ENCODE results near the gene ATG2B.

ATG2B gene

GRCh38 chr14:96257900-96258299 is 105.2 kb downstream of the ATG2B start:
- H4K8ac ChIP-seq (ENCODE audit: low read depth, low read length), result no peak overlapping the region
- no peaks in the 10 kb centered on the region for H3K27me3 ChIP-seq (ENCODE audit: control insufficient read depth in 3 of 3, insufficient read depth in 3 of 3, low read depth in 1 of 3, low read length in 3 of 3)
- H3K18ac ChIP-seq (ENCODE audit: low read length), result no peak overlapping the region
- no peak overlapping the region for H3K9ac ChIP-seq (ENCODE audit: low read depth, low read length, poor library complexity)
- H2BK120ac ChIP-seq (ENCODE audit: low read depth, low read length), result no peak overlapping the region
- H3K9me3 ChIP-seq (replicated peaks in 1 of 2; ENCODE audit: control insufficient read depth in 2 of 2, insufficient read depth in 1 of 2, low read depth in 1 of 2, low read length in 2 of 2), result peaks cover 0 to 3% of the 10 kb centered on the region in 2 donors
- no peaks in the 10 kb centered on the region for H3K36me3 ChIP-seq (replicated peaks in 1 of 2; ENCODE audit: control insufficient read depth in 2 of 2, insufficient read depth in 2 of 2, low read length in 2 of 2)
- no peak overlapping the region for H2BK5ac ChIP-seq (ENCODE audit: low read length)
- no peak overlapping the region for H3K4me3 ChIP-seq (ENCODE audit: low read length in 2 of 2)
- no peak overlapping the region for H2AFZ ChIP-seq (ENCODE audit: low read length)
- DNase-seq (ENCODE audit: low spot score), result no peak
- H3K23ac ChIP-seq (ENCODE audit: low read depth, low read length, poor library complexity), result no peak overlapping the region
- peaks cover 0 to 3% of the 10 kb centered on the region in 2 donors for H3K4me1 ChIP-seq (ENCODE audit: control insufficient read depth in 2 of 2, insufficient read depth in 1 of 2, low read depth in 1 of 2, low read length in 2 of 2)
- H3K14ac ChIP-seq (ENCODE audit: low read length), result no peak overlapping the region
- no peak overlapping the region for H3K27ac ChIP-seq (replicated peaks; ENCODE audit: low read length)
- H2BK12ac ChIP-seq (ENCODE audit: low read length), result no peak overlapping the region
- H3K4ac ChIP-seq (ENCODE audit: low read length), result no peak overlapping the region
- H4K91ac ChIP-seq (ENCODE audit: low read depth, low read length, poor library complexity), result no peak overlapping the region
- no peak overlapping the region for H2AK5ac ChIP-seq (ENCODE audit: low read depth, low read length)
- no peak overlapping the region for H3K4me2 ChIP-seq (ENCODE audit: insufficient read depth, low read length, poor library complexity, severe bottlenecking)
- no peaks in the 10 kb centered on the region for H3K79me1 ChIP-seq (ENCODE audit: low read depth, low read length)
- no peak overlapping the region for H2BK15ac ChIP-seq (ENCODE audit: low read length)

GRCh38 chr14:96257056-96257455 is 106.1 kb downstream of the ATG2B start:
- H2AFZ ChIP-seq (ENCODE audit: low read length), result no peak overlapping the region
- H4K91ac ChIP-seq (ENCODE audit: low read depth, low read length, poor library complexity), result no peak overlapping the region
- no peak overlapping the region for H3K4me3 ChIP-seq (ENCODE audit: low read length in 2 of 2)
- H3K9me3 ChIP-seq (replicated peaks in 1 of 2; ENCODE audit: control insufficient read depth in 2 of 2, insufficient read depth in 1 of 2, low read depth in 1 of 2, low read length in 2 of 2), result peaks cover 0 to 3% of the 10 kb centered on the region in 2 donors
- no peaks in the 10 kb centered on the region for H3K79me1 ChIP-seq (ENCODE audit: low read depth, low read length)
- H2BK15ac ChIP-seq (ENCODE audit: low read length), result no peak overlapping the region
- H3K18ac ChIP-seq (ENCODE audit: low read length), result no peak overlapping the region
- no peak overlapping the region for H3K9ac ChIP-seq (ENCODE audit: low read depth, low read length, poor library complexity)
- no peak overlapping the region for H2BK12ac ChIP-seq (ENCODE audit: low read length)
- H2BK5ac ChIP-seq (ENCODE audit: low read length), result no peak overlapping the region
- no peak overlapping the region for H2AK5ac ChIP-seq (ENCODE audit: low read depth, low read length)
- H2BK120ac ChIP-seq (ENCODE audit: low read depth, low read length), result no peak overlapping the region
- no peak for DNase-seq (ENCODE audit: low spot score)
- no peak overlapping the region for H3K4me2 ChIP-seq (ENCODE audit: insufficient read depth, low read length, poor library complexity, severe bottlenecking)
- no peaks in the 10 kb centered on the region for H3K36me3 ChIP-seq (replicated peaks in 1 of 2; ENCODE audit: control insufficient read depth in 2 of 2, insufficient read depth in 2 of 2, low read length in 2 of 2)
- H3K14ac ChIP-seq (ENCODE audit: low read length), result no peak overlapping the region
- peaks cover 0 to 7% of the 10 kb centered on the region in 2 donors for H3K4me1 ChIP-seq (ENCODE audit: control insufficient read depth in 2 of 2, insufficient read depth in 1 of 2, low read depth in 1 of 2, low read length in 2 of 2)
- H3K27me3 ChIP-seq (ENCODE audit: control insufficient read depth in 3 of 3, insufficient read depth in 3 of 3, low read depth in 1 of 3, low read length in 3 of 3), result no peaks in the 10 kb centered on the region
- H4K8ac ChIP-seq (ENCODE audit: low read depth, low read length), result no peak overlapping the region
- no peak overlapping the region for H3K23ac ChIP-seq (ENCODE audit: low read depth, low read length, poor library complexity)
- H3K27ac ChIP-seq (replicated peaks; ENCODE audit: low read length), result no peak overlapping the region
- WGBS, 2 donors (ENCODE audit: extremely low coverage in 2 of 2, insufficient read length in 2 of 2, insufficient replicate concordance in 1 of 2), result no CpG with 5 or more reads among the region's 8 CpGs
- H3K4ac ChIP-seq (ENCODE audit: low read length), result no peak overlapping the region

GRCh38 chr14:96256407-96256806 is 106.7 kb downstream of the ATG2B start:
- H3K18ac ChIP-seq (ENCODE audit: low read length), result no peak overlapping the region
- no peak overlapping the region for H3K4ac ChIP-seq (ENCODE audit: low read length)
- H4K91ac ChIP-seq (ENCODE audit: low read depth, low read length, poor library complexity), result no peak overlapping the region
- no peak overlapping the region for H3K14ac ChIP-seq (ENCODE audit: low read length)
- no peak for DNase-seq (ENCODE audit: low spot score)
- H3K27me3 ChIP-seq (ENCODE audit: control insufficient read depth in 3 of 3, insufficient read depth in 3 of 3, low read depth in 1 of 3, low read length in 3 of 3), result no peaks in the 10 kb centered on the region
- no peak overlapping the region for H2BK5ac ChIP-seq (ENCODE audit: low read length)
- H3K4me3 ChIP-seq (ENCODE audit: low read length in 2 of 2), result no peak overlapping the region
- H3K27ac ChIP-seq (replicated peaks; ENCODE audit: low read length), result no peak overlapping the region
- H3K4me2 ChIP-seq (ENCODE audit: insufficient read depth, low read length, poor library complexity, severe bottlenecking), result no peak overlapping the region
- H3K4me1 ChIP-seq (ENCODE audit: control insufficient read depth in 2 of 2, insufficient read depth in 1 of 2, low read depth in 1 of 2, low read length in 2 of 2), result peaks cover 0 to 7% of the 10 kb centered on the region in 2 donors
- H2BK12ac ChIP-seq (ENCODE audit: low read length), result no peak overlapping the region
- no peaks in the 10 kb centered on the region for H3K36me3 ChIP-seq (replicated peaks in 1 of 2; ENCODE audit: control insufficient read depth in 2 of 2, insufficient read depth in 2 of 2, low read length in 2 of 2)
- no peak overlapping the region for H3K23ac ChIP-seq (ENCODE audit: low read depth, low read length, poor library complexity)
- no peak overlapping the region for H2AK5ac ChIP-seq (ENCODE audit: low read depth, low read length)
- no peak overlapping the region for H2AFZ ChIP-seq (ENCODE audit: low read length)
- no CpG with 5 or more reads among the region's 4 CpGs for WGBS, 2 donors (ENCODE audit: extremely low coverage in 2 of 2, insufficient read length in 2 of 2, insufficient replicate concordance in 1 of 2)
- no peaks in the 10 kb centered on the region for H3K79me1 ChIP-seq (ENCODE audit: low read depth, low read length)
- no peak overlapping the region for H3K9ac ChIP-seq (ENCODE audit: low read depth, low read length, poor library complexity)
- no peak overlapping the region for H2BK15ac ChIP-seq (ENCODE audit: low read length)
- H2BK120ac ChIP-seq (ENCODE audit: low read depth, low read length), result no peak overlapping the region
- no peak overlapping the region for H4K8ac ChIP-seq (ENCODE audit: low read depth, low read length)
- peaks cover 0 to 3% of the 10 kb centered on the region in 2 donors for H3K9me3 ChIP-seq (replicated peaks in 1 of 2; ENCODE audit: control insufficient read depth in 2 of 2, insufficient read depth in 1 of 2, low read depth in 1 of 2, low read length in 2 of 2)

GRCh38 chr14:96255501-96256366 is 107.4 kb downstream of the ATG2B start, which contains the start of gene BDKRB1:
Gene BDKRB1, plus strand, starts transcription at chr14:96256210. Its CDS starts 7,473 bp downstream, at chr14:96263683.
- no peak within 1 kb of the TSS for H2BK15ac ChIP-seq (ENCODE audit: low read length)
- H3K79me1 ChIP-seq (ENCODE audit: low read depth, low read length), result no peaks in the 10 kb centered on the region
- H3K36me3 ChIP-seq (replicated peaks in 1 of 2; ENCODE audit: control insufficient read depth in 2 of 2, insufficient read depth in 2 of 2, low read length in 2 of 2), result no peaks in the 10 kb centered on the region
- no peak within 1 kb of the TSS for H3K14ac ChIP-seq (ENCODE audit: low read length)
- H3K27me3 ChIP-seq (ENCODE audit: control insufficient read depth in 3 of 3, insufficient read depth in 3 of 3, low read depth in 1 of 3, low read length in 3 of 3), result peaks cover 0 to 1% (median 0%) of the 10 kb centered on the region in 3 experiments
- H3K9me3 ChIP-seq (replicated peaks in 1 of 2; ENCODE audit: control insufficient read depth in 2 of 2, insufficient read depth in 1 of 2, low read depth in 1 of 2, low read length in 2 of 2), result peaks cover 0 to 3% of the 10 kb centered on the region in 2 donors
- WGBS, 2 donors (ENCODE audit: extremely low coverage in 2 of 2, insufficient read length in 2 of 2, insufficient replicate concordance in 1 of 2), result no CpG with 5 or more reads among the region's 12 CpGs
- H2BK5ac ChIP-seq (ENCODE audit: low read length), result no peak within 1 kb of the TSS
- no peak within 1 kb of the TSS for H3K4me3 ChIP-seq (ENCODE audit: low read length in 2 of 2)
- H3K4me1 ChIP-seq (ENCODE audit: control insufficient read depth in 2 of 2, insufficient read depth in 1 of 2, low read depth in 1 of 2, low read length in 2 of 2), result peaks cover 0 to 7% of the 10 kb centered on the region in 2 donors
- H2AFZ ChIP-seq (ENCODE audit: low read length), result no peak within 1 kb of the TSS
- no peak within 1 kb of the TSS for H4K8ac ChIP-seq (ENCODE audit: low read depth, low read length)
- no peak for DNase-seq (ENCODE audit: low spot score)
- no peak within 1 kb of the TSS for H2BK120ac ChIP-seq (ENCODE audit: low read depth, low read length)
- no peak within 1 kb of the TSS for H2AK5ac ChIP-seq (ENCODE audit: low read depth, low read length)
- no peak within 1 kb of the TSS for H4K91ac ChIP-seq (ENCODE audit: low read depth, low read length, poor library complexity)
- no peak within 1 kb of the TSS for H3K9ac ChIP-seq (ENCODE audit: low read depth, low read length, poor library complexity)
- no peak within 1 kb of the TSS for H3K27ac ChIP-seq (replicated peaks; ENCODE audit: low read length)
- H2BK12ac ChIP-seq (ENCODE audit: low read length), result no peak within 1 kb of the TSS
- no peak within 1 kb of the TSS for H3K4ac ChIP-seq (ENCODE audit: low read length)
- no peak within 1 kb of the TSS for H3K18ac ChIP-seq (ENCODE audit: low read length)
- no peak within 1 kb of the TSS for H3K23ac ChIP-seq (ENCODE audit: low read depth, low read length, poor library complexity)
- no peak within 1 kb of the TSS for H3K4me2 ChIP-seq (ENCODE audit: insufficient read depth, low read length, poor library complexity, severe bottlenecking)

All from neuronal stem cell (in vitro differentiated cells).